ENCODE data around the gene ATPAF1.
"Not testable (repeated sequence)": the region's sequence is repeated elsewhere in the genome, so short reads cannot be mapped to it uniquely, and the experiment has no call there.

ATPAF1 gene, protein sequence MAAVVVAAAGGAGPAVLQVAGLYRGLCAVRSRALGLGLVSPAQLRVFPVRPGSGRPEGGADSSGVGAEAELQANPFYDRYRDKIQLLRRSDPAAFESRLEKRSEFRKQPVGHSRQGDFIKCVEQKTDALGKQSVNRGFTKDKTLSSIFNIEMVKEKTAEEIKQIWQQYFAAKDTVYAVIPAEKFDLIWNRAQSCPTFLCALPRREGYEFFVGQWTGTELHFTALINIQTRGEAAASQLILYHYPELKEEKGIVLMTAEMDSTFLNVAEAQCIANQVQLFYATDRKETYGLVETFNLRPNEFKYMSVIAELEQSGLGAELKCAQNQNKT

DNA sequence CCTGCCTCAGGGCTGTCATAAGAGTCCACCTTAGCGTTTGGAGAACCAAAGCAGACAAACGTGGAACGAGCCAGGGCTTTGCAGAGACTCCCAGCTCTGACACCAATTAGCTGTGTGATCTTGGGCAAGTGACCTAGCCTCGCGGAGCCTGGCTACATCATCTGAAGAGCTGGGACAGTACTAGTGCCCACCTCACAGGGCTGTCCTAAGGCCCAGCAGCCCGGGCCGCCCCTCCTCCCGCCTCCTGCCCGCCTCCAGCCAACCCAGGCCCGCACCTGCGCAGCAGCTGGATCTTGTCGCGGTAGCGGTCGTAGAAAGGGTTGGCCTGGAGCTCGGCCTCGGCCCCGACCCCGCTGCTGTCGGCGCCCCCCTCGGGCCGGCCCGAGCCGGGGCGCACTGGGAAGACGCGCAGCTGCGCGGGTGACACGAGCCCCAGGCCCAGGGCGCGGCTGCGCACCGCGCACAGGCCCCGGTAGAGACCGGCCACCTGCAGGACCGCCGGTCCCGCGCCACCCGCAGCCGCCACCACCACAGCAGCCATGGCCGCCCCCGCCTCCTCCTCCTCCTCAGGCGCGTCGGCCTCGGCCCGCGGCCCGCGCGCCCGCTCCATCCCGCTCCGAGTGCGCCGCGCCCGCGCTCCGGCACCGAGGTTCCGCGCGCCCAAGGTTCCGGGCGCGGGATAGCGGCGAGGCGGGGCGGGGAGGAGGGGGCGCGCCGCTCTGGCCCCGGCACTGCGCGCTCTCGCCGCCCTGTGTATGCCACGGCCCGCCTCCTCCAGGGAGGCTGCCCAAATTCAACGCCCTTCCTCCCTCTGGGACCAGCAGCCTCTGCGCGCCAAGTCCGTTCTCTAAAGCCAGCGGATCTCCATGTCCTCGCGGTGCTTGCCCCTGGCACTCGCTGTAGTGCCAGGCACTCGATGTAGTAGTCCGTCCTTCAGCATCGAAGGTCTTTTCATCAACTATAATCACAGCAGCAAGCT is at the start of gene ATPAF1:
Gene ATPAF1 (minus strand): TSS at position 583 of the 979 bp plus-strand sequence. CDS start 42 bp downstream, at position 541.
- DNase-seq (ENCODE audit: low read depth in 2 of 2): peak; percentile 9 to 30

DNA sequence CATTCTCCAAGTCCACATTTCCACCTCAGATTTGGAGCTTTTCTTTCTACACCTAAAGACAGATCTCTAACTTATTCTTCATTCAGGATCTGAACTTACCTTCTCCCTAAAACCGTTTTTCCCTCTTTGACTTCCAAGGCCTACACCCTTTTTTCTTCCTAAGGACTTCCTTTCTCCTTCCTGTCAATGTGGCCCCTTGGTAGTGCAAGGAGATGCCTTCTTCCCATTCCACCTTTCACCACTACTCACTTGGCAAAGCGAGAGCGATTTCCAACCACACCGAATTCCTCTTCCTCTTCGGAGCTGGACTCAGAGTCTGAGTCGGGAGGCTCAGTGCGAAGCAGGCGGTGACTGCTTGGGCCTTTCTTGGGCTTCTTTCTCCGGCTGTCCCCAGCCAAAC is 49.5 kb upstream of the ATPAF1 start:
- DNase-seq (ENCODE audit: low read depth in 2 of 2): no peak

DNA sequence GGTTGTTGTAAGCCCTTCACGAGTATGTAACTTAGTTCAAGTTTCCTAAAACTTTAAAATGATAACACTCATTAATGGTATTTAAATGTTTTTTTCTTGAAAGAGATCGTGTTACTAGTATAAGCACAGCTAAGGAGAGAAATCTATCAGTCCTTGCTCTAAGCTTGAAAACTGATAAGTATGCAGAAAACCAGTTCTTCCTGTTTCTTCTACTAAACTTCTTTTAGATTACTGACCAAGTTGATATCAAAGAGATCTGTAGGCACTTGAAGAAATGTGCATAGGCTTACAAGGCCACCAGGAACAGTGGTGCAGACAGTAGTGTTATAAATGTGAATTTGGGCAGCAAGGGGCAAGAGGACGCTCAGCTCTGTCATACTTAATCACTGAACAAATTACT is 46.8 kb upstream of the ATPAF1 start:
- no peak for DNase-seq (ENCODE audit: low read depth in 2 of 2)

DNA sequence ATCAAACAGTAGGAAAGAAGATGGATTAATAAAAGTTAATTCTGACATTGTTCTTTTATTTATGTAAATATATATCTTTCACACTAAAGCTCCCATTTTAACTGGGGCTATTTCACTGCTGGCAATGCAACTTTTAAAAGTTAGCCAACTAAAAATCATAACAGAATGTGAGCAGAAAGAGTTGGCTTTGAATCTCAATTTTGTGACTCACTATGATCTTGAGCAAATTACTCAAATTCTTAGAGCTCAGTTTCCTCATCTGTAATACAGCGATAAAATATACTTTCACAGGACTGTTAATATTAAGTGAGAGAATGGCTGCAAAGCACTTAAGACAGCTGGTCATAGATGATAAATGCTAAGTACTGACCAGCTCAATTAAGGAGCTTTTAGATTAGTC is 40.0 kb upstream of the ATPAF1 start:
- no peak for DNase-seq (ENCODE audit: low read depth in 2 of 2)

DNA sequence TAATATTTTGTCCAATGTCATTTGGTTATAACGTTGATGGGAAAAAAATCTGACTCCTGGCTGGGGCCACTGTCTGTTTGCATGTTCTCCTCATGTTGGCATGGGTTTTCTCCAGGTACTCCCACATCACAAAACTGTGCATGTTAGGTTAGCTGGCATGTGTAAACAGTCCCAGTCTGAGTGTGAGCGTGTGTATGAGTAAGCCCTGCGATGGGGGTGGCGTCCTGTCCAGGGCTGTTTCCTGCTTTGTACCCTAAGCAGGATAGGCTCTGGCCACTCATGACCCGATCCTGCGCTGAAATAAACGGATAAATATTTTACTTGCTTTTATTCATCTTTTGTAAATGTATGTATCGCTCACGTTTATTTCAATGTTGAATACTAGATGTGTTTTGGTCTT is 37.2 kb upstream of the ATPAF1 start:
- DNase-seq (ENCODE audit: low read depth in 2 of 2): no peak

DNA sequence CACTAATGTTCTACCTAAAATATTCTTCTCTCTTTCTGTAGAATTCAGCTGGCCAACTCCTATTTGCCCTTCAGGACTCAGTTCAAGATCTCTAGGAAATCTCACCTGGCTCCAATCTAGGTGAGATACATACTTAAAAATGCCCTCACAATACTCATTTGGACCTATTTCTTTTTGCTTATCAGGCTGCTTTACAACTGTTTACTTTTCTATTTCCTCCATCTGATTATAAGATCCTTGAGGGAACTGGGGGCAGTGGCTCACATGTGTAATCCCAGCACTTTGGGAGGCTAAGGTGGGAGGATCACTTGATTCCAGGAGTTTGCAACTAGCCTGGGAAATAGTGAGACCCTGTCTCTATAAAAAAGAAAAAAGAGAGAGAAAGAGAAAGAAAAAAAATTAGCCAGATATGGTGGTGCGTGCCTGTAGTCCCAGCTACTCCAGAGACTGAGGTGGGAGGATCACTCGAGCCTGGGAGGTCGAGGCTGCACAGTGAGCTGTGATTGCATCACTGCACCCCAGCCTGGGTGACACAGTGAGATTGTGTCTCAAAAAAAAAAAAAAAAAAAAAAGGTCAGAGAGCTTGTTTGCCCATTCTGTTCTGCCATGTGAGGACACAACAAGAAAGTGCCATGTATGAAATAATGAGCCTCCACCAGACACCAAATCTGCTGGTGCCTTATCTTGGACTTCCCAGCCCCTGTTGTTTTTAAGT is 35.9 kb upstream of the ATPAF1 start:
- DNase-seq (ENCODE audit: low read depth in 2 of 2): no peak

- DNase-seq (ENCODE audit: low read depth in 2 of 2): no peak
These were observed 31.5 kb upstream of the ATPAF1 start for GRCh38 chr1:46699666-46700065.

DNA sequence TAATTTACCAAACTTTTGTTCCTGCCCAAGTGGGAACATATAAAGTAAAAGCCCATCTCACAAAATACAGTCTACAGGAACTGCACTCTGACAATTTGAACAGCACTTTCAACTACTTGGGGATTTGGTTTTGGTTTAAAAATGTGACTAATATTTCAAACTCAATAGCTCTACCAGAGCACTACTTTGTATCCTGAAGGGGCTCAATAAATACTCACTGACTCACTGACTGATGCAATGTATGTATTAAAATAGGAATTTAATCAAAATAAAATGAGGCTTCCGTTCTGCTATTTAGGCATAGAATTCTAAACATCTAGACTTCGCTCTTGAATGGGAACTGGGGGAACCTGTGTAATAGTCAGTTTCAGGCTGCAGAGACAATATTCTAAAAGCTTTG is 28.9 kb upstream of the ATPAF1 start:
- DNase-seq (ENCODE audit: low read depth in 2 of 2): no peak

DNA sequence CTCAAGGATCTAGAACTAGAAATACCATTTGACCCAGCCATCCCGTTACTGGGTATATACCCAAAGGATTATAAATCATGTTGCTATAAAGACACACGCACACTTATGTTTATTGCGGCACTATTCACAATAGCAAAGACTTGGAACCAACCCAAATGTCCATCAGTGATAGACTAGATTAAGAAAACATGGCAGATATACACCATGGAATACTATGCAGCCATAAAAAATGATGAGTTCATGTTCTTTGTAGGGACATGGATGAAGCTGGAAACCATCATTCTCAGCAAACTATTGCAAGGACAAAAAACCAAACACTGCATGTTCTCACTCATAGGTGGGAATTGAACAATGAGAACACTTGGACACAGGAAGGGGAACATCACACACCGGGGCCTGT is 26.5 kb upstream of the ATPAF1 start:
- DNase-seq (ENCODE audit: low read depth in 2 of 2): not testable (repeated sequence)

- DNase-seq (ENCODE audit: low read depth in 2 of 2): no peak
These were observed 24.9 kb upstream of the ATPAF1 start for GRCh38 chr1:46692811-46693770.

- DNase-seq (ENCODE audit: low read depth in 2 of 2): no peak
These were observed 24.0 kb upstream of the ATPAF1 start for GRCh38 chr1:46691997-46692790.

GRCh38 chr1:46690931-46691421 is 22.8 kb upstream of the ATPAF1 start:
- no peak for DNase-seq (ENCODE audit: low read depth in 2 of 2)

DNA sequence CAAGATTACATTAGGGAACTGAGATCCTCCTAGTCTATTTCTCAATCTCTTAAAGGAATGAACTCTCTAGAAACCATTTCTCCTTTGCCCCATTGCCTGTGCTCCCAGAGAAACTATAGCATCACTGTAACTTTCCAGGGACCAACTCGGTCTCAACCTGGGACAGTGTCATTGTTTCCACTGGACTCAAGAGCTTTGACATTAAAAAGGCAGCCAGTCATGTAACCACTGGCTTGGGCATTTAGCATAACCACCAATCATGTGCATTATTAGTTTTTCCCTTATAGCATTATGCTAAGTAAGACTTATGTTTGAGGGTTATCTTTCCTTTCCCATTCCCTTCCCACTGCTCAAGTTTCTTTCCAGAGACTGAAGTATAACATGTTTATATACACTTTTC is 21.7 kb upstream of the ATPAF1 start:
- no peak for DNase-seq (ENCODE audit: low read depth in 2 of 2)

DNA sequence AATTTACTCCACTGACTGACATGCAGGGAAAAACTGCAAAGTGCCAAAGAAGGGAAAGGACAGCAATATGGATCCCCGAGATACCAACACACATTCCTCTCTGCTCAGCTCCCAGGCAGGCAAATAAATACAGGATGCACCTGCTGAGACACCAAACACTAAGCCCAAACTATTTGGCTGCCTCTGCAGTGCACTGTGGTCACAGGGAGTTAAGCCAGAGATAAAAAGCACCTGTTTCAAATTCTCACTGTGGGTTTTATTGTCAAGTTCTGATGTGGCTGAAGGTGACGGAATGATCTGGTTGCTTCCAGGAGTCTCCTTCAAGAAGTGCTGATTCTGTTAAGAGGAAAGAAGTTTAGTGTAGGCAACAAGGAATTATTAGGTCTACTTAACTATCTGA is 21.2 kb upstream of the ATPAF1 start:
- no peak for DNase-seq (ENCODE audit: low read depth in 2 of 2)

- no peak for DNase-seq (ENCODE audit: low read depth in 2 of 2)
These were observed 19.9 kb upstream of the ATPAF1 start for GRCh38 chr1:46687921-46688509.

DNA sequence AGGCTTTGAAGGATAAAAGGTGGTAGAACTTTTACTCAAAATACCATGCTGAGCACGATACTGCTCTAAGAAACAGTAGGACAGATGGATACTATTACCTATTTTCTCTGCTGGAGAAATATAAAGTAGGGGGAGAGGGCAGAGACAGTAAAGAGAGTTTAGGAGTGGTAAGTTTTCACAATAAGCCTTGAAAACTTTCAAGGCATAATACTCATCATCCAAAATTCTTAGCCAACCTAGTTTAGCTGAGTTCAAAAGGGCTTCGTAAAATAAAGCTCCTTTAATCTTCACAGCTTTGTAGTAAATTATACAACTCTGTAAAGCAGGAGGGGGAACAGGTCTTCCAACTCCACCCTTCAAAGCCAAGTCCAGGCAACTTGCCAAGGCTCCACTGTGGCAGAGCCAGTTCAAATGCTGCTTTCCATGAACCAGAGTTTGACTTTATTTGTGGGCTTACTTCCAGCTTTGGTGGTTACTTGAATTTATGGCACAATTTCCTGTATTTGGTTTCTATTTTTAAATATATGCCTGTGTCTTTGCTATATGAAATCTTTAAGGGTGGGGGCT is 19.0 kb upstream of the ATPAF1 start:
- no peak for DNase-seq (ENCODE audit: low read depth in 2 of 2)

- DNase-seq (ENCODE audit: low read depth in 2 of 2): no peak
These were observed 18.1 kb upstream of the ATPAF1 start for GRCh38 chr1:46686255-46686654.

GRCh38 chr1:46684670-46685069 is 16.5 kb upstream of the ATPAF1 start:
- no peak for DNase-seq (ENCODE audit: low read depth in 2 of 2)

DNA sequence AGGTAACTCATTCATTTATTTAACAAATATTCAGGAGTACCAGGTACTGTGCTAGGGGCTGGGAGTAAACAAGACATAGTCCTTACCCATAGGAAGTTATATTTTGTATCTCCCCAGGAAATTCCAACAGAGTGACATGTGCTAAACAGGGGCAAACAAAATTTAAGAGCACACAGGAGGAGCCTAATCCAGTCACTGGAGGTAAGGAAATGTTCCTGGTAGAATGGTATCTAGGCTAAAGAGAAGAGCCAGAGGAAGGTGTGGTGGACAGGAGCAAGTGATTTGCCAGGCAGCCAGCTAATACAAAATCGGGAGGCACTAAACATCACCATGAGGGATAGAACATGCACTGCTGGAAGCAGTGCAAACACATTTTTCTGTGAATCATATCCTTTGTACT is 13.9 kb upstream of the ATPAF1 start:
- no peak for DNase-seq (ENCODE audit: low read depth in 2 of 2)
